ENCODE results near the gene SLC37A1.

SLC37A1 gene

GRCh38 chr21:42559326-42559725, 45.7 kb downstream of the SLC37A1 start:
- TF ChIP-seq POLR2AphosphoS5 (IDR thresholded peaks at IDR 0.05; ENCODE audit: low read depth, low read length) (no peak), TAF1 (IDR thresholded peaks at IDR 0.05; ENCODE audit: borderline replicate concordance, insufficient read depth, low read length) (no peak), SIN3A (IDR thresholded peaks at IDR 0.05; ENCODE audit: borderline replicate concordance, insufficient read depth, low read length) (no peak), FOXP2 (optimal IDR thresholded peaks at IDR 0.05; ENCODE audit: borderline replicate concordance, extremely low read depth, extremely low read length, insufficient read depth) (no peak), REST (IDR thresholded peaks at IDR 0.05; ENCODE audit: insufficient read depth in 1 of 2, low read depth in 2 of 2, low read length in 2 of 2) (no peak)

- TF ChIP-seq REST (IDR thresholded peaks at IDR 0.05; ENCODE audit: insufficient read depth in 1 of 2, low read depth in 2 of 2, low read length in 2 of 2) (no peak), TAF1 (IDR thresholded peaks at IDR 0.05; ENCODE audit: borderline replicate concordance, insufficient read depth, low read length) (no peak), SIN3A (IDR thresholded peaks at IDR 0.05; ENCODE audit: borderline replicate concordance, insufficient read depth, low read length) (no peak), POLR2AphosphoS5 (IDR thresholded peaks at IDR 0.05; ENCODE audit: low read depth, low read length) (no peak), FOXP2 (optimal IDR thresholded peaks at IDR 0.05; ENCODE audit: borderline replicate concordance, extremely low read depth, extremely low read length, insufficient read depth) (no peak)
These were observed 47.0 kb downstream of the SLC37A1 start for GRCh38 chr21:42560517-42561179.

- TF ChIP-seq POLR2AphosphoS5 (IDR thresholded peaks at IDR 0.05; ENCODE audit: low read depth, low read length) = no peak
- no peak for TF ChIP-seq SIN3A (IDR thresholded peaks at IDR 0.05; ENCODE audit: borderline replicate concordance, insufficient read depth, low read length)
- TF ChIP-seq REST (IDR thresholded peaks at IDR 0.05; ENCODE audit: insufficient read depth in 1 of 2, low read depth in 2 of 2, low read length in 2 of 2) = no peak
- no peak for TF ChIP-seq FOXP2 (optimal IDR thresholded peaks at IDR 0.05; ENCODE audit: borderline replicate concordance, extremely low read depth, extremely low read length, insufficient read depth)
- TF ChIP-seq TAF1 (IDR thresholded peaks at IDR 0.05; ENCODE audit: borderline replicate concordance, insufficient read depth, low read length) = no peak
These were observed 48.4 kb downstream of the SLC37A1 start for GRCh38 chr21:42561762-42562650.

- TF ChIP-seq SIN3A (IDR thresholded peaks at IDR 0.05; ENCODE audit: borderline replicate concordance, insufficient read depth, low read length) = no peak
- TF ChIP-seq REST (IDR thresholded peaks at IDR 0.05; ENCODE audit: insufficient read depth in 1 of 2, low read depth in 2 of 2, low read length in 2 of 2) = no peak
- TF ChIP-seq TAF1 (IDR thresholded peaks at IDR 0.05; ENCODE audit: borderline replicate concordance, insufficient read depth, low read length) = no peak
- no peak for TF ChIP-seq POLR2AphosphoS5 (IDR thresholded peaks at IDR 0.05; ENCODE audit: low read depth, low read length)
- no peak for TF ChIP-seq FOXP2 (optimal IDR thresholded peaks at IDR 0.05; ENCODE audit: borderline replicate concordance, extremely low read depth, extremely low read length, insufficient read depth)
These were observed 49.2 kb downstream of the SLC37A1 start for GRCh38 chr21:42562816-42563215.
